Mesenchymal stem cell (in vitro differentiated cells and primary cell): ENCODE results near the gene TEFM.

Source experiments
- DNase-seq: peaks from one replicate; pipeline ENCODE4 v3.0.0-alpha.2; 2013
- H2AFZ ChIP-seq: one replicate; pipeline ENCODE4 v1.6.1; 2013; ENCODE audit warnings: low read depth, mild to moderate bottlenecking, control low read depth, inconsistent platforms, low read length, moderate library complexity
- H2AK5ac ChIP-seq: 2 replicates; pipeline ENCODE4 v1.6.1; 2013; ENCODE audit warnings: low read length, moderate library complexity, mild to moderate bottlenecking, inconsistent platforms; ENCODE audit not compliant: severe bottlenecking
- H2BK120ac ChIP-seq: one replicate; pipeline ENCODE4 v1.6.1; 2013; ENCODE audit warnings: low read depth, mild to moderate bottlenecking, inconsistent platforms, low read length, moderate library complexity
- H2BK12ac ChIP-seq, 2 experiments: one replicate each; pipeline ENCODE4 v1.6.1; 2013; ENCODE audit warnings: inconsistent platforms in 2 of 2, low read length in 2 of 2, mild to moderate bottlenecking in 2 of 2, moderate library complexity in 2 of 2, control low read depth in 1 of 2
- H2BK15ac ChIP-seq: one replicate; pipeline ENCODE4 v1.6.1; 2013; ENCODE audit warnings: mild to moderate bottlenecking, low read depth, inconsistent platforms; ENCODE audit not compliant: poor library complexity, severe bottlenecking
- H2BK5ac ChIP-seq: 2 replicates; pipeline ENCODE4 v1.6.1; 2013; ENCODE audit warnings: low read depth, mild to moderate bottlenecking, low read length, control low read depth, inconsistent platforms; ENCODE audit not compliant: poor library complexity, severe bottlenecking
- H3K14ac ChIP-seq, 2 experiments: one replicate each; pipeline ENCODE4 v1.6.1; 2013; ENCODE audit warnings: inconsistent platforms in 2 of 2, low read length in 2 of 2, control low read depth in 1 of 2, mild to moderate bottlenecking in 1 of 2, moderate library complexity in 1 of 2
- H3K18ac ChIP-seq, 2 experiments: one replicate each; pipeline ENCODE4 v1.6.1; 2013; ENCODE audit warnings: inconsistent platforms in 2 of 2, low read length in 2 of 2, control low read depth in 1 of 2, low read depth in 1 of 2, mild to moderate bottlenecking in 1 of 2
- H3K23ac ChIP-seq, 2 experiments: one replicate each; pipeline ENCODE4 v1.6.1; 2013; ENCODE audit warnings: inconsistent platforms in 2 of 2, low read length in 2 of 2, mild to moderate bottlenecking in 2 of 2, moderate library complexity in 2 of 2, control low read depth in 1 of 2
- H3K27ac ChIP-seq: 2 replicates; pipeline ENCODE4 v1.5.1; 2013; ENCODE audit warnings: mild to moderate bottlenecking, moderate library complexity, low read length, control low read depth, inconsistent platforms; ENCODE audit not compliant: poor library complexity, severe bottlenecking
- H3K27me3 ChIP-seq, 2 experiments: 2 replicates each; pipeline versions ENCODE4 v1.6.1 to v1.7.0; 2013; ENCODE audit warnings: low read length in 2 of 2, mild to moderate bottlenecking in 2 of 2, moderate library complexity in 2 of 2, control low read depth in 1 of 2, inconsistent platforms in 1 of 2; ENCODE audit not compliant: control insufficient read depth in 1 of 2, insufficient read depth in 1 of 2
- H3K36me3 ChIP-seq, 2 experiments: 2 replicates each; pipeline versions ENCODE4 v1.6.1 to v1.7.0; 2013; ENCODE audit warnings: low read length in 2 of 2, control low read depth in 1 of 2, inconsistent platforms in 1 of 2, low read depth in 1 of 2, mild to moderate bottlenecking in 1 of 2; ENCODE audit not compliant: insufficient read depth in 2 of 2, control insufficient read depth in 1 of 2
- H3K4ac ChIP-seq, 2 experiments: one replicate each; pipeline ENCODE4 v1.6.1; 2013; ENCODE audit warnings: inconsistent platforms in 2 of 2, low read length in 2 of 2, mild to moderate bottlenecking in 2 of 2, moderate library complexity in 2 of 2, control low read depth in 1 of 2, low read depth in 1 of 2
- H3K4me1 ChIP-seq: 2 replicates; pipeline ENCODE4 v1.6.1; 2013; ENCODE audit warnings: low read depth, low read length, control low read depth; ENCODE audit not compliant: control insufficient read depth, insufficient read depth
- H3K4me2 ChIP-seq: 2 replicates; pipeline ENCODE4 v1.6.1; 2013; ENCODE audit warnings: low read length, mild to moderate bottlenecking, inconsistent platforms; ENCODE audit not compliant: poor library complexity, severe bottlenecking
- H3K4me3 ChIP-seq, 2 experiments: 2 replicates each; pipeline versions ENCODE4 v1.5.1 to v1.7.0; 2013; ENCODE audit warnings: low read length in 2 of 2, mild to moderate bottlenecking in 2 of 2, control low read depth in 1 of 2, low read depth in 1 of 2; ENCODE audit not compliant: insufficient read depth in 1 of 2
- H3K79me1 ChIP-seq: replicated peaks from 2 replicates; pipeline ENCODE4 v1.6.1; 2013; ENCODE audit warnings: mild to moderate bottlenecking, control low read depth, low read length, inconsistent platforms; ENCODE audit not compliant: poor library complexity, severe bottlenecking
- H3K9ac ChIP-seq: 2 replicates; pipeline ENCODE4 v1.7.0; 2013; ENCODE audit warnings: mild to moderate bottlenecking, low read length, moderate library complexity
- H3K9me3 ChIP-seq: 2 replicates; pipeline ENCODE4 v1.7.0; 2013; ENCODE audit warnings: mild to moderate bottlenecking, low read length; ENCODE audit not compliant: control insufficient read depth
- H4K8ac ChIP-seq: one replicate; pipeline ENCODE4 v1.6.1; 2013; ENCODE audit warnings: inconsistent platforms, mild to moderate bottlenecking, low read length, moderate library complexity
- H4K91ac ChIP-seq: one replicate; pipeline ENCODE4 v1.6.1; 2013; ENCODE audit warnings: mild to moderate bottlenecking, low read length, inconsistent platforms
- WGBS: methylation state at CpG from one replicate; pipeline ENCODE4 v1.1.7; 2013; ENCODE audit warnings: mixed read lengths; 5-methylcytosine and 5-hydroxymethylcytosine counted together

TEFM gene

GRCh38 chr17:30950669-30951399 lies 44.8 kb upstream of the TEFM start:
- Histone ChIP-seq H2BK5ac (no peak overlapping the region), H3K9me3 (no peaks in the 10 kb centered on the region), H3K4ac (no peak overlapping the region), H2AK5ac (no peak overlapping the region), H3K14ac (no peak overlapping the region), H3K18ac (no peak overlapping the region), H2AFZ (no peak overlapping the region), H3K23ac (no peak overlapping the region), H3K36me3 (peaks cover 0 to 6% of the 10 kb centered on the region in 2 experiments), H2BK12ac (no peak overlapping the region), H3K79me1 (no peaks in the 10 kb centered on the region), H4K8ac (no peak overlapping the region), H3K27ac (no peak overlapping the region), H3K4me2 (no peak overlapping the region), H2BK15ac (no peak overlapping the region), H2BK120ac (no peak overlapping the region), H3K27me3 (no peaks in the 10 kb centered on the region), H3K4me1 (no peaks in the 10 kb centered on the region), H3K4me3 (no peak overlapping the region), H3K9ac (peak overlapping the region; percentile 18), H4K91ac (no peak overlapping the region)
- DNase-seq: peak; percentile 84
- 81% methylated on average over 7 of the region's 9 CpGs for WGBS

GRCh38 chr17:30950189-30950588 lies 44.2 kb upstream of the TEFM start:
- no peak overlapping the region for H2BK120ac ChIP-seq
- no peak overlapping the region for H3K18ac ChIP-seq
- no peak overlapping the region for H3K4ac ChIP-seq
- H2BK5ac ChIP-seq: no peak overlapping the region
- no peaks in the 10 kb centered on the region for H3K79me1 ChIP-seq
- peak overlapping the region in 1 of 2 experiments; percentile 15 for H2BK12ac ChIP-seq
- H3K14ac ChIP-seq: no peak overlapping the region
- H3K36me3 ChIP-seq: peaks cover 0 to 6% of the 10 kb centered on the region in 2 experiments
- H3K4me3 ChIP-seq: no peak overlapping the region
- no peak overlapping the region for H4K91ac ChIP-seq
- H2BK15ac ChIP-seq: no peak overlapping the region
- DNase-seq: no peak
- H2AFZ ChIP-seq: no peak overlapping the region
- no peak overlapping the region for H3K23ac ChIP-seq
- H3K4me2 ChIP-seq: no peak overlapping the region
- peak overlapping the region; percentile 4 for H4K8ac ChIP-seq
- H3K9me3 ChIP-seq: no peaks in the 10 kb centered on the region
- 96% methylated on average over 4 of the region's 5 CpGs for WGBS
- no peaks in the 10 kb centered on the region for H3K4me1 ChIP-seq
- no peak overlapping the region for H2AK5ac ChIP-seq
- H3K9ac ChIP-seq: peak overlapping the region; percentile 18
- H3K27me3 ChIP-seq: no peaks in the 10 kb centered on the region
- no peak overlapping the region for H3K27ac ChIP-seq

GRCh38 chr17:30947796-30948195 lies 41.8 kb upstream of the TEFM start:
- Histone ChIP-seq H2BK120ac (no peak overlapping the region), H3K9ac (no peak overlapping the region), H2BK12ac (no peak overlapping the region), H2BK5ac (no peak overlapping the region), H2BK15ac (no peak overlapping the region), H3K27me3 (no peaks in the 10 kb centered on the region), H2AFZ (no peak overlapping the region), H4K91ac (no peak overlapping the region), H3K9me3 (no peaks in the 10 kb centered on the region), H3K36me3 (peaks cover 0 to 6% of the 10 kb centered on the region in 2 experiments), H3K18ac (no peak overlapping the region), H4K8ac (no peak overlapping the region), H3K4me2 (no peak overlapping the region), H3K4me1 (no peaks in the 10 kb centered on the region), H3K4ac (no peak overlapping the region), H3K14ac (no peak overlapping the region), H3K4me3 (no peak overlapping the region), H3K79me1 (no peaks in the 10 kb centered on the region), H3K27ac (no peak overlapping the region), H3K23ac (no peak overlapping the region), H2AK5ac (no peak overlapping the region)
- DNase-seq: no peak
- 100% methylated on average over 4 of the region's 5 CpGs for WGBS

GRCh38 chr17:30942308-30943079 lies 36.5 kb upstream of the TEFM start:
- Histone ChIP-seq H2BK12ac (no peak overlapping the region), H3K4me1 (no peaks in the 10 kb centered on the region), H4K8ac (no peak overlapping the region), H3K14ac (no peak overlapping the region), H2BK5ac (no peak overlapping the region), H2AFZ (no peak overlapping the region), H3K4me2 (no peak overlapping the region), H3K9me3 (no peaks in the 10 kb centered on the region), H3K79me1 (no peaks in the 10 kb centered on the region), H3K4me3 (no peak overlapping the region), H3K4ac (no peak overlapping the region), H2AK5ac (no peak overlapping the region), H3K9ac (no peak overlapping the region), H3K27me3 (no peaks in the 10 kb centered on the region), H3K23ac (no peak overlapping the region), H2BK15ac (no peak overlapping the region), H4K91ac (no peak overlapping the region), H3K18ac (no peak overlapping the region), H3K36me3 (peaks cover 0 to 3% of the 10 kb centered on the region in 2 experiments), H3K27ac (no peak overlapping the region), H2BK120ac (no peak overlapping the region)
- DNase-seq: peak; percentile 35
- 72% methylated on average over 3 of the region's 4 CpGs for WGBS
